ENCODE data around the gene PDHA1. TPM values are rescaled to one million over a fixed set of nuclear protein-coding genes. Genes with fewer than 3 reads are reported as not detected.

PDHA1 gene
- total RNA-seq, 1 experiment from 2014 or later: 237 TPM

- Histone ChIP-seq H3K36me3 (replicated peaks; ENCODE audit: control insufficient read depth, insufficient read depth, low read length) (peaks cover 11% of the 10 kb centered on the region), H3K4me3 (ENCODE audit: insufficient read depth, low read depth, low read length) (no peak overlapping the region), H3K27me3 (ENCODE audit: control insufficient read depth, insufficient read depth, low read length) (no peaks in the 10 kb centered on the region)
- DNase-seq: no peak
These were observed 17.2 kb downstream of the PDHA1 start for GRCh38 chrX:19360903-19361302.

- DNase-seq: no peak
- H3K4me3 ChIP-seq (ENCODE audit: insufficient read depth, low read depth, low read length): no peak overlapping the region
- H3K36me3 ChIP-seq (replicated peaks; ENCODE audit: control insufficient read depth, insufficient read depth, low read length): peaks cover 10% of the 10 kb centered on the region
- H3K27me3 ChIP-seq (ENCODE audit: control insufficient read depth, insufficient read depth, low read length): no peaks in the 10 kb centered on the region
These were observed 18.0 kb downstream of the PDHA1 start for GRCh38 chrX:19361701-19362100.

- Histone ChIP-seq H3K4me3 (ENCODE audit: insufficient read depth, low read depth, low read length) (no peak overlapping the region), H3K36me3 (replicated peaks; ENCODE audit: control insufficient read depth, insufficient read depth, low read length) (no peaks in the 10 kb centered on the region), H3K27me3 (ENCODE audit: control insufficient read depth, insufficient read depth, low read length) (no peaks in the 10 kb centered on the region; the same call in 1 of the 2 replicates)
- DNase-seq: no peak
These were observed 24.8 kb downstream of the PDHA1 start for GRCh38 chrX:19368576-19368975.

GRCh38 chrX:19370061-19370460 is 26.3 kb downstream of the PDHA1 start:
- Histone ChIP-seq H3K4me3 (ENCODE audit: insufficient read depth, low read depth, low read length) (no peak overlapping the region), H3K27me3 (ENCODE audit: control insufficient read depth, insufficient read depth, low read length) (no peaks in the 10 kb centered on the region; the same call in 1 of the 2 replicates), H3K36me3 (replicated peaks; ENCODE audit: control insufficient read depth, insufficient read depth, low read length) (no peaks in the 10 kb centered on the region)
- no peak for DNase-seq

- peak; percentile 81 for DNase-seq
- Histone ChIP-seq H3K4me3 (ENCODE audit: insufficient read depth, low read depth, low read length) (peak overlapping the region; percentile 55), H3K27me3 (ENCODE audit: control insufficient read depth, insufficient read depth, low read length) (no peaks in the 10 kb centered on the region; the same call in 1 of the 2 replicates), H3K36me3 (replicated peaks; ENCODE audit: control insufficient read depth, insufficient read depth, low read length) (no peaks in the 10 kb centered on the region)
These were observed 28.4 kb downstream of the PDHA1 start for GRCh38 chrX:19372170-19372546.

GRCh38 chrX:19372547-19373331 is 29.0 kb downstream of the PDHA1 start:
- Histone ChIP-seq H3K27me3 (ENCODE audit: control insufficient read depth, insufficient read depth, low read length) (no peaks in the 10 kb centered on the region; the same call in 1 of the 2 replicates), H3K36me3 (replicated peaks; ENCODE audit: control insufficient read depth, insufficient read depth, low read length) (no peaks in the 10 kb centered on the region), H3K4me3 (ENCODE audit: insufficient read depth, low read depth, low read length) (peak overlapping the region; percentile 55)
- DNase-seq: peak; percentile 76

GRCh38 chrX:19373351-19373891 is 29.7 kb downstream of the PDHA1 start:
- peak; percentile 45 for DNase-seq
- H3K4me3 ChIP-seq (ENCODE audit: insufficient read depth, low read depth, low read length): peak overlapping the region; percentile 55

GRCh38 chrX:19375546-19375945 is 31.8 kb downstream of the PDHA1 start:
- H3K27me3 ChIP-seq (ENCODE audit: control insufficient read depth, insufficient read depth, low read length): no peaks in the 10 kb centered on the region; the same call in 1 of the 2 replicates
- no peak overlapping the region for H3K4me3 ChIP-seq (ENCODE audit: insufficient read depth, low read depth, low read length)
- H3K36me3 ChIP-seq (replicated peaks; ENCODE audit: control insufficient read depth, insufficient read depth, low read length): no peaks in the 10 kb centered on the region
- peak; percentile 13 for DNase-seq

More at GRCh38 chrX:19373351-19373891, 29.7 kb downstream of the PDHA1 start:
- H3K27me3 ChIP-seq (ENCODE audit: control insufficient read depth, insufficient read depth, low read length): no peaks in the 10 kb centered on the region; the same call in 1 of the 2 replicates
- no peaks in the 10 kb centered on the region for H3K36me3 ChIP-seq (replicated peaks; ENCODE audit: control insufficient read depth, insufficient read depth, low read length)

- no peak for DNase-seq
- H3K36me3 ChIP-seq (replicated peaks; ENCODE audit: control insufficient read depth, insufficient read depth, low read length): no peaks in the 10 kb centered on the region
- no peak overlapping the region for H3K4me3 ChIP-seq (ENCODE audit: insufficient read depth, low read depth, low read length)
- H3K27me3 ChIP-seq (ENCODE audit: control insufficient read depth, insufficient read depth, low read length): no peaks in the 10 kb centered on the region; the same call in 1 of the 2 replicates
These were observed 34.1 kb downstream of the PDHA1 start for GRCh38 chrX:19377799-19378198.

GRCh38 chrX:19381326-19381725 is 37.6 kb downstream of the PDHA1 start:
- no peak overlapping the region for H3K4me3 ChIP-seq (ENCODE audit: insufficient read depth, low read depth, low read length)
- no peaks in the 10 kb centered on the region for H3K36me3 ChIP-seq (replicated peaks; ENCODE audit: control insufficient read depth, insufficient read depth, low read length)
- peak; percentile 18 for DNase-seq
- H3K27me3 ChIP-seq (ENCODE audit: control insufficient read depth, insufficient read depth, low read length): no peaks in the 10 kb centered on the region

- Histone ChIP-seq H3K4me3 (ENCODE audit: insufficient read depth, low read depth, low read length) (no peak overlapping the region), H3K36me3 (replicated peaks; ENCODE audit: control insufficient read depth, insufficient read depth, low read length) (no peaks in the 10 kb centered on the region), H3K27me3 (ENCODE audit: control insufficient read depth, insufficient read depth, low read length) (no peaks in the 10 kb centered on the region)
- peak; percentile 77 for DNase-seq
These were observed 38.9 kb downstream of the PDHA1 start for GRCh38 chrX:19382555-19383145.

GRCh38 chrX:19386679-19387078 is 43.0 kb downstream of the PDHA1 start:
- H3K27me3 ChIP-seq (ENCODE audit: control insufficient read depth, insufficient read depth, low read length): no peaks in the 10 kb centered on the region

GRCh38 chrX:19388064-19388679 is 44.4 kb downstream of the PDHA1 start:
- no peak overlapping the region for H3K4me3 ChIP-seq (ENCODE audit: insufficient read depth, low read depth, low read length)
- no peaks in the 10 kb centered on the region for H3K36me3 ChIP-seq (replicated peaks; ENCODE audit: control insufficient read depth, insufficient read depth, low read length)
- H3K27me3 ChIP-seq (ENCODE audit: control insufficient read depth, insufficient read depth, low read length): no peaks in the 10 kb centered on the region
- DNase-seq: no peak

More at GRCh38 chrX:19386679-19387078, 43.0 kb downstream of the PDHA1 start:
- no peak for DNase-seq
- H3K36me3 ChIP-seq (replicated peaks; ENCODE audit: control insufficient read depth, insufficient read depth, low read length): no peaks in the 10 kb centered on the region
- no peak overlapping the region for H3K4me3 ChIP-seq (ENCODE audit: insufficient read depth, low read depth, low read length)

GRCh38 chrX:19388741-19389140 is 45.0 kb downstream of the PDHA1 start:
- DNase-seq: no peak
- H3K4me3 ChIP-seq (ENCODE audit: insufficient read depth, low read depth, low read length): no peak overlapping the region
- H3K36me3 ChIP-seq (replicated peaks; ENCODE audit: control insufficient read depth, insufficient read depth, low read length): no peaks in the 10 kb centered on the region
- H3K27me3 ChIP-seq (ENCODE audit: control insufficient read depth, insufficient read depth, low read length): no peaks in the 10 kb centered on the region

Measured in H7 (cell line).